Left ventricle myocardium inferior (tissue), 1 donor: ENCODE data around the gene AOAH. TPM values are rescaled to one million over a fixed set of nuclear protein-coding genes. Genes with fewer than 3 reads are reported as not detected.

ENCODE experiments used
- DNase-seq: peaks from one replicate; pipeline ENCODE4 v3.0.0-alpha.2; 2020
- H3K27ac ChIP-seq: fragments of 200-600 bp; replicated peaks from 2 replicates; pipeline ENCODE4 v1.8.0; 2021
- H3K27me3 ChIP-seq: fragments of 200-600 bp; 2 replicates; pipeline ENCODE4 v1.8.0; 2021; ENCODE audit warnings: low read depth
- H3K36me3 ChIP-seq: fragments of 200-600 bp; 2 replicates; pipeline ENCODE4 v1.8.0; 2021
- H3K4me1 ChIP-seq: fragments of 200-600 bp; 2 replicates; pipeline ENCODE4 v1.8.0; 2021
- H3K4me3 ChIP-seq: fragments of 200-600 bp; 2 replicates; pipeline ENCODE4 v1.8.0; 2021; ENCODE audit warnings: mild to moderate bottlenecking, moderate library complexity
- H3K9me3 ChIP-seq: fragments of 200-600 bp; replicated peaks from 2 replicates; pipeline ENCODE4 v1.8.0; 2021
- CTCF ChIP-seq: fragments of 200-600 bp; IDR thresholded peaks from 2 replicates; pipeline ENCODE4 v1.8.0; 2021; ENCODE audit warnings: antibody characterized with exemption, mild to moderate bottlenecking, borderline replicate concordance
- intact Hi-C: fragments of 100-400 bp; cut with micrococcal nuclease; formaldehyde crosslinking; loops from one replicate; pipeline ENCODE4 v1.11.0; 2022
- total RNA-seq: library from RNA; stranded (reverse); fragmentation: NEBNext Ultra II Directional; extraction: Animal tissue kit (Norgen Biotek cat#: 25700); gene quantifications from one replicate; pipeline ENCODE4 v1.2.1, GENCODE V29; 2021
- donor health status: DM: no; HTN: yes; CAD: no; lungs with severe emphysema.

AOAH gene
- total RNA-seq, 1 donor from 2014 or later = 1.9 TPM

GRCh38 chr7:36671432-36671829, 52.9 kb downstream of the AOAH start:
- Histone ChIP-seq H3K36me3 (no peaks in the 10 kb centered on the region), H3K9me3 (no peaks in the 10 kb centered on the region), H3K27me3 (peaks cover 9% of the 10 kb centered on the region), H3K27ac (no peak overlapping the region), H3K4me3 (no peak overlapping the region), H3K4me1 (no peaks in the 10 kb centered on the region)
- no peak for DNase-seq
- no peak for TF ChIP-seq CTCF
- intact Hi-C loops = no loop called here

- no peak overlapping the region for H3K27ac ChIP-seq
- intact Hi-C loops = no loop called here
- H3K4me3 ChIP-seq = no peak overlapping the region
- peaks cover 9% of the 10 kb centered on the region for H3K27me3 ChIP-seq
- no peaks in the 10 kb centered on the region for H3K36me3 ChIP-seq
- no peak for DNase-seq
- no peaks in the 10 kb centered on the region for H3K9me3 ChIP-seq
- TF ChIP-seq CTCF = peak; percentile 84
- no peaks in the 10 kb centered on the region for H3K4me1 ChIP-seq
Observed at GRCh38 chr7:36670585-36671431, 53.5 kb downstream of the AOAH start.

GRCh38 chr7:36668750-36669149, 55.5 kb downstream of the AOAH start:
- H3K27me3 ChIP-seq = peaks cover 9% of the 10 kb centered on the region
- H3K9me3 ChIP-seq = peaks cover 6% of the 10 kb centered on the region
- H3K36me3 ChIP-seq = no peaks in the 10 kb centered on the region
- H3K4me3 ChIP-seq = no peak overlapping the region
- intact Hi-C loops = no loop called here
- no peaks in the 10 kb centered on the region for H3K4me1 ChIP-seq
- no peak overlapping the region for H3K27ac ChIP-seq
- TF ChIP-seq CTCF = no peak
- no peak for DNase-seq

- Histone ChIP-seq H3K27me3 (peaks cover 9% of the 10 kb centered on the region), H3K27ac (no peak overlapping the region), H3K36me3 (no peaks in the 10 kb centered on the region), H3K4me3 (no peak overlapping the region), H3K4me1 (no peaks in the 10 kb centered on the region), H3K9me3 (peaks cover 6% of the 10 kb centered on the region)
- DNase-seq = no peak
- TF ChIP-seq CTCF = no peak
- intact Hi-C loops = no loop called here
Observed at GRCh38 chr7:36668080-36668479, 56.2 kb downstream of the AOAH start.

GRCh38 chr7:36667007-36667745, 57.1 kb downstream of the AOAH start:
- Histone ChIP-seq H3K9me3 (peaks cover 6% of the 10 kb centered on the region), H3K36me3 (no peaks in the 10 kb centered on the region), H3K4me3 (no peak overlapping the region), H3K27me3 (peaks cover 4% of the 10 kb centered on the region), H3K27ac (no peak overlapping the region), H3K4me1 (no peaks in the 10 kb centered on the region)
- TF ChIP-seq CTCF = no peak
- DNase-seq = no peak
- intact Hi-C loops = no loop called here
